ENCODE measurements around the gene ZCCHC17. TPM values are rescaled to one million over a fixed set of nuclear protein-coding genes. Genes with fewer than 3 reads are reported as not detected.
"Not testable (repeated sequence)": the region's sequence is repeated elsewhere in the genome, so short reads cannot be mapped to it uniquely, and the experiment has no call there.

The ZCCHC17 gene
- total RNA-seq, 2 donors from 2014 or later, result 14.0 to 17.4 TPM

- not testable (repeated sequence) for H3K27me3 Mint-ChIP-seq; H3K9me3 ChIP-seq (ENCODE audit: control insufficient read depth, low read length, poor library complexity, severe bottlenecking); H3K27ac Mint-ChIP-seq; ATAC-seq; DNase-seq; H3K4me3 Mint-ChIP-seq
- H3K36me3 Mint-ChIP-seq (ENCODE audit: low read depth), result peaks cover 18% of the 10 kb centered on the region
- peaks cover 15% of the 10 kb centered on the region for H3K4me1 Mint-ChIP-seq
Observed at GRCh38 chr1:31282426-31282825, 14.4 kb upstream of the ZCCHC17 start.

GRCh38 chr1:31287791-31288190 lies 9.0 kb upstream of the ZCCHC17 start:
- peaks cover 17% of the 10 kb centered on the region for H3K36me3 Mint-ChIP-seq (ENCODE audit: low read depth)
- not testable (repeated sequence) for DNase-seq; H3K4me3 Mint-ChIP-seq; ATAC-seq; H3K9me3 ChIP-seq (ENCODE audit: control insufficient read depth, low read length, poor library complexity, severe bottlenecking); H3K27ac Mint-ChIP-seq; H3K27me3 Mint-ChIP-seq; H3K4me1 Mint-ChIP-seq

- Mint-ChIP-seq H3K4me3 (no peak overlapping the region), H3K27ac (no peak overlapping the region), H3K36me3 (ENCODE audit: low read depth) (peaks cover 13% of the 10 kb centered on the region), H3K4me1 (peaks cover 11% of the 10 kb centered on the region), H3K27me3 (no peaks in the 10 kb centered on the region)
- H3K9me3 ChIP-seq (ENCODE audit: control insufficient read depth, low read length, poor library complexity, severe bottlenecking), result no peaks in the 10 kb centered on the region
- DNase-seq (no peak), ATAC-seq (no peak)
Observed at GRCh38 chr1:31289021-31289420, 7.8 kb upstream of the ZCCHC17 start.

- Mint-ChIP-seq H3K27me3 (no peaks in the 10 kb centered on the region), H3K4me1 (peaks cover 25% of the 10 kb centered on the region), H3K4me3 (no peak overlapping the region), H3K27ac (no peak overlapping the region), H3K36me3 (ENCODE audit: low read depth) (no peaks in the 10 kb centered on the region)
- H3K9me3 ChIP-seq (ENCODE audit: control insufficient read depth, low read length, poor library complexity, severe bottlenecking), result no peaks in the 10 kb centered on the region
- ATAC-seq (no peak), DNase-seq (no peak)
Observed at GRCh38 chr1:31295874-31296485, 852 bp upstream of the ZCCHC17 start.

GRCh38 chr1:31297277-31298247 lies 730 bp downstream of the ZCCHC17 start:
- no peaks in the 10 kb centered on the region for H3K27me3 Mint-ChIP-seq
- no peaks in the 10 kb centered on the region for H3K36me3 Mint-ChIP-seq (ENCODE audit: low read depth)
- ATAC-seq, result no peak
- H3K4me3 Mint-ChIP-seq, result no peak overlapping the region
- no peaks in the 10 kb centered on the region for H3K9me3 ChIP-seq (ENCODE audit: control insufficient read depth, low read length, poor library complexity, severe bottlenecking)
- no peak for DNase-seq
- peaks cover 27% of the 10 kb centered on the region for H3K4me1 Mint-ChIP-seq
- no peak overlapping the region for H3K27ac Mint-ChIP-seq

GRCh38 chr1:31299365-31299764 lies 2.5 kb downstream of the ZCCHC17 start:
- no peak overlapping the region for H3K4me3 Mint-ChIP-seq
- H3K27me3 Mint-ChIP-seq, result no peaks in the 10 kb centered on the region
- H3K36me3 Mint-ChIP-seq (ENCODE audit: low read depth), result no peaks in the 10 kb centered on the region
- no peak for ATAC-seq
- no peak overlapping the region for H3K27ac Mint-ChIP-seq
- peaks cover 29% of the 10 kb centered on the region for H3K4me1 Mint-ChIP-seq
- no peak for DNase-seq
- no peaks in the 10 kb centered on the region for H3K9me3 ChIP-seq (ENCODE audit: control insufficient read depth, low read length, poor library complexity, severe bottlenecking)

- H3K4me1 Mint-ChIP-seq, result peaks cover 29% of the 10 kb centered on the region
- ATAC-seq (no peak), DNase-seq (no peak)
- no peaks in the 10 kb centered on the region for H3K9me3 ChIP-seq (ENCODE audit: control insufficient read depth, low read length, poor library complexity, severe bottlenecking)
- H3K27ac Mint-ChIP-seq, result no peak overlapping the region
- H3K36me3 Mint-ChIP-seq (ENCODE audit: low read depth), result no peaks in the 10 kb centered on the region
- no peaks in the 10 kb centered on the region for H3K27me3 Mint-ChIP-seq
- H3K4me3 Mint-ChIP-seq, result no peak overlapping the region
Observed at GRCh38 chr1:31300193-31300592, 3.4 kb downstream of the ZCCHC17 start.

- peaks cover 3% of the 10 kb centered on the region for H3K36me3 Mint-ChIP-seq (ENCODE audit: low read depth)
- no peaks in the 10 kb centered on the region for H3K9me3 ChIP-seq (ENCODE audit: control insufficient read depth, low read length, poor library complexity, severe bottlenecking)
- ATAC-seq, result no peak
- H3K27me3 Mint-ChIP-seq, result no peaks in the 10 kb centered on the region
- no peak overlapping the region for H3K4me3 Mint-ChIP-seq
- DNase-seq, result no peak
- H3K4me1 Mint-ChIP-seq, result peaks cover 34% of the 10 kb centered on the region
- peak overlapping the region; percentile 8 for H3K27ac Mint-ChIP-seq
Observed at GRCh38 chr1:31302709-31303441, 6.0 kb downstream of the ZCCHC17 start.

- H3K27ac Mint-ChIP-seq, result no peak overlapping the region
- H3K36me3 Mint-ChIP-seq (ENCODE audit: low read depth), result peaks cover 8% of the 10 kb centered on the region
- no peak for DNase-seq
Observed at GRCh38 chr1:31306278-31306677, 9.4 kb downstream of the ZCCHC17 start.

GRCh38 chr1:31308036-31308435 lies 11.2 kb downstream of the ZCCHC17 start:
- peak overlapping the region; percentile 16 for H3K27ac Mint-ChIP-seq
- H3K36me3 Mint-ChIP-seq (ENCODE audit: low read depth), result peaks cover 8% of the 10 kb centered on the region
- ATAC-seq (no peak), DNase-seq (no peak)
- no peak overlapping the region for H3K4me3 Mint-ChIP-seq
- no peaks in the 10 kb centered on the region for H3K9me3 ChIP-seq (ENCODE audit: control insufficient read depth, low read length, poor library complexity, severe bottlenecking)
- H3K27me3 Mint-ChIP-seq, result no peaks in the 10 kb centered on the region
- H3K4me1 Mint-ChIP-seq, result peaks cover 17% of the 10 kb centered on the region

More at GRCh38 chr1:31306278-31306677, 9.4 kb downstream of the ZCCHC17 start:
- H3K4me3 Mint-ChIP-seq, result no peak overlapping the region
- no peaks in the 10 kb centered on the region for H3K27me3 Mint-ChIP-seq
- H3K4me1 Mint-ChIP-seq, result peaks cover 19% of the 10 kb centered on the region
- no peak for ATAC-seq
- no peaks in the 10 kb centered on the region for H3K9me3 ChIP-seq (ENCODE audit: control insufficient read depth, low read length, poor library complexity, severe bottlenecking)

- Mint-ChIP-seq H3K36me3 (ENCODE audit: low read depth) (peaks cover 9% of the 10 kb centered on the region), H3K27ac (no peak overlapping the region), H3K4me1 (peaks cover 16% of the 10 kb centered on the region), H3K27me3 (no peaks in the 10 kb centered on the region), H3K4me3 (no peak overlapping the region)
- ATAC-seq (no peak), DNase-seq (no peak)
- no peaks in the 10 kb centered on the region for H3K9me3 ChIP-seq (ENCODE audit: control insufficient read depth, low read length, poor library complexity, severe bottlenecking)
Observed at GRCh38 chr1:31310198-31310597, 13.4 kb downstream of the ZCCHC17 start.

GRCh38 chr1:31315902-31316301 lies 19.1 kb downstream of the ZCCHC17 start:
- no peaks in the 10 kb centered on the region for H3K27me3 Mint-ChIP-seq
- no peak for DNase-seq
- no peaks in the 10 kb centered on the region for H3K9me3 ChIP-seq (ENCODE audit: control insufficient read depth, low read length, poor library complexity, severe bottlenecking)
- peaks cover 6% of the 10 kb centered on the region for H3K36me3 Mint-ChIP-seq (ENCODE audit: low read depth)
- ATAC-seq, result no peak
- H3K4me1 Mint-ChIP-seq, result peaks cover 3% of the 10 kb centered on the region
- H3K4me3 Mint-ChIP-seq, result no peak overlapping the region
- H3K27ac Mint-ChIP-seq, result no peak overlapping the region

GRCh38 chr1:31318146-31318545 lies 21.3 kb downstream of the ZCCHC17 start:
- Mint-ChIP-seq H3K4me3 (no peak overlapping the region), H3K4me1 (peaks cover 3% of the 10 kb centered on the region), H3K36me3 (ENCODE audit: low read depth) (peaks cover 6% of the 10 kb centered on the region), H3K27me3 (no peaks in the 10 kb centered on the region), H3K27ac (no peak overlapping the region)
- ATAC-seq (no peak), DNase-seq (no peak)
- H3K9me3 ChIP-seq (ENCODE audit: control insufficient read depth, low read length, poor library complexity, severe bottlenecking), result no peaks in the 10 kb centered on the region
